ENCODE measurements around the gene ADCY6.

The ADCY6 gene

GRCh38 chr12:48776956-48777355 is 11.9 kb downstream of the ADCY6 start:
- ChIA-PET CTCF (no interaction called here), POLR2A (ENCODE audit: low non-redundant PET) (interaction anchor here (0.5 kb wide), 1 partner anchor 41 kb away, joined by 3 read pairs; no protein-coding TSS in a partner anchor)
- DNase-seq (ENCODE audit: low spot score): no peak
- H3K27ac ChIP-seq: no peak overlapping the region
- TF ChIP-seq CTCF (conservative IDR thresholded peaks at IDR 0.05; ENCODE audit: low read depth): no peak

DNA sequence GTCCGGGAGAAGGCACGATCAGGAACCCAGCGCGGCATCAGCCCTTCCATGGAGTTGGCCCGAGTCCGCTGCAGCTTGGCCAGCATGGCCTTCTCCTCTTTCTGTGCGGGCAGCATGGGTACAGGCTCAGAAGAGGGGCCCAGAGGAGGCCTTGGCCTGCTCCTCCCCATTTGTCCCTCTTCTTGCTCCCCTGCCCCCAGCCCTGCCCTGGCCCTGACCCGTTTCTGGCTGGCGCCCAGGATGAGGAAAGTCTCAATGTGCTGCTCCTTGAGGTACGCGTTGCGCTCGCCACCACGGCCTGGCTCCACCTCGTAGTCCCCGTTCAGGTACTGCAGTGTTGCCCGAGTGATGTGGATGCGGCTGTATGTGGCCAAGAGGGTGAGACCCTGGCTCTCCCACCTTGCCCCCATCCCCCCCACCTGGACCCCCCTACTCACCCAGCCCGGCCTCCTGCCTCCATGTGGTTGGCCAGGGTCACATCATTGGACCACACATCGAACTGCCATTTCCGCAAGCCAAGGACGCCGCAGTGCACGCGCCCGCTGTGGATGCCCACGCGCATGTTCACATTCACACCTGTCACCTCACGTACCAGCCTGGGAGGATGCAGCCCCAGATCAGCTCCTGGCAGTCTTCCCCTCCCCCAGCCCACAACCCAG is 12.8 kb downstream of the ADCY6 start:
- ChIA-PET POLR2A (ENCODE audit: low non-redundant PET) (no interaction called here), CTCF (no interaction called here)

DNA sequence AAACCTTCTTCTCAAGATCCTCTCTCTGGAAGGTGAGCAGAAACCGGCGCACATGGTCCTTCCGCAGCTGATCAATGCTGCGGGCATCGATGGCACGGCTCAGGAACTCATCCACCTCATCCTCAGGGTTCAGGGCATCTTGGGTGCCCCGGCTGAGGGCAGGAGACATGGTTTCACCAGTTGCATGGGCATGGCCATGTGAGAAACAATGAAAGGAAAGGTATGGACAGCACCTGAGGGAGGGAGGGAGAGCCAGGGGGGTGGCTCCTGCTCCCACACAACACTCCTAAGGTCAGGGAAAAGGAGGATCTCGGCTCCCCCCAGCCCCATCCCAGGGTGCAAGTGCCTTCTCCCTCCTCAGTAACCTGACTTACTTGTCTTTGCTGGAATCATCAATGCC is 13.6 kb downstream of the ADCY6 start:
- ChIA-PET POLR2A (ENCODE audit: low non-redundant PET) (interaction anchor here (0.6 kb wide), 1 partner anchor 14 kb away, joined by 3 read pairs; no protein-coding TSS in a partner anchor), CTCF (no interaction called here)
- DNase-seq (ENCODE audit: low spot score): no peak
- no peak overlapping the region for H3K27ac ChIP-seq
- TF ChIP-seq CTCF (conservative IDR thresholded peaks at IDR 0.05; ENCODE audit: low read depth): no peak

More for the DNA sequence above, 12.8 kb downstream of the ADCY6 start:
- no peak for DNase-seq (ENCODE audit: low spot score)
- no peak for TF ChIP-seq CTCF (conservative IDR thresholded peaks at IDR 0.05; ENCODE audit: low read depth)
- no peak overlapping the region for H3K27ac ChIP-seq

GRCh38 chr12:48774516-48774915 is 14.4 kb downstream of the ADCY6 start:
- no peak for TF ChIP-seq CTCF (conservative IDR thresholded peaks at IDR 0.05; ENCODE audit: low read depth)
- DNase-seq (ENCODE audit: low spot score): no peak
- ChIA-PET CTCF (no interaction called here), POLR2A (ENCODE audit: low non-redundant PET) (interaction anchor here (0.6 kb wide), 1 partner anchor 13 kb away, joined by 3 read pairs; no protein-coding TSS in a partner anchor)
- H3K27ac ChIP-seq: no peak overlapping the region

DNA sequence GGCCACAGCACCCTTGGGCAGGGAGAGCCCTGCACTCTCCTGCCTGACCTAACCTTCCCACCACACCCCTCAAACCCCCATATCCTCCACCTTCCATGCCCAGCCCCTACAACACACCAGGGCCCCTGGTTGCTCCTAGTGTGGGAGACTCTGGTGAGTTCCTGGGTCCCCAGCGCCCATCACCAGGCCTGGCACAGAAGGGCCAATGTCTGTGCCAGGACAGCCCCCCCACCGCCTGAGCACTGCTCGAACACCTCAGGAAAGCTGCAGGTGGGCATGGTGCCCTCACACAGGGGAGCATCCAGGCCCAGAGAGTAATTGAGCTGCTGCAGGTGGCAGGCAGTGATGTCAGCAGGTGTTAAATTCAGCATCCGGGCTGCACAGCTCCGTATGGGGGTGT is 15.2 kb downstream of the ADCY6 start:
- no peak for TF ChIP-seq CTCF (conservative IDR thresholded peaks at IDR 0.05; ENCODE audit: low read depth)
- POLR2A ChIA-PET (ENCODE audit: low non-redundant PET): no interaction called here
- CTCF ChIA-PET: interaction anchor here (0.9 kb wide), 1 partner anchor 19 kb away, joined by 4 read pairs; no protein-coding TSS in a partner anchor
- no peak overlapping the region for H3K27ac ChIP-seq
- DNase-seq (ENCODE audit: low spot score): no peak

DNA sequence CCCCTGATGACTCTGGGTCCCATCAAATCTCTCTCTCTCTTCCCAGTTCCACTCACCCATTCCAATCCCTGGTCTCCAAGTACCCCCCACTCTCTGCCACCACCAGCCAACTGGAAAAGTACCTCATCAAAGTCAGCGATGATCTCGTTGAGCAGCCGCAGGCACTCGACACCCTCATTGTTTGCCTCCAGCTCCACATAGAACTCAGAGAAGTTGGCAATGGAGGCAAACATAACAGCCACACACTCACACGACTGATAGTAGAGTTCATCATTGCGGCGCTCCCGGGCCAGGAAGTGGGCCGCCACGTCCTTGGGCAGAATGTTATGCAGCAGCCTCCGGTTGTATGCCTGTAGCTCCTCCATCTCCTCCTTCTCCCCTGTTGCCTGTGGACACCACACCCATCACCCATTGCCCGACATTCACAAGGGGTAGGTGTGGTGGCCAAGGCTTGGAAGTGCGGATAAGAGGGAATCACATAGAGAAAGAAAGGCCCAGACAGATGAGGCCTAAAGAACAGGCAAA is 17.2 kb downstream of the ADCY6 start:
- ChIA-PET CTCF (interaction anchor here (0.6 kb wide), 1 partner anchor 44 kb away, joined by 4 read pairs; a partner anchor contains a TSS), POLR2A (ENCODE audit: low non-redundant PET) (no interaction called here)
- no peak for DNase-seq (ENCODE audit: low spot score)
- no peak for TF ChIP-seq CTCF (conservative IDR thresholded peaks at IDR 0.05; ENCODE audit: low read depth)
- no peak overlapping the region for H3K27ac ChIP-seq

Measured in RWPE1 (cell line).